Thymus (tissue), 11 donors: Measurements from ENCODE around the gene OTOP2. TPM values are rescaled to one million over a fixed set of nuclear protein-coding genes. Genes with fewer than 3 reads are reported as not detected.
"Not testable (repeated sequence)": the region's sequence is repeated elsewhere in the genome, so short reads cannot be mapped to it uniquely, and the experiment has no call there.

Experiments used
- DNase-seq, 9 donors: peaks; one replicate each; pipeline ENCODE4 v3.0.0-alpha.2; 2013; ENCODE audit warnings: low spot score in 9 of 9, low read depth in 6 of 9, missing footprints in 1 of 9
- H3K27ac ChIP-seq, 2 donors: one replicate each; pipeline ENCODE4 v1.5.1; 2013; ENCODE audit warnings: control low read depth in 1 of 2, low read depth in 1 of 2, low read length in 1 of 2, mild to moderate bottlenecking in 1 of 2, moderate library complexity in 1 of 2
- H3K27me3 ChIP-seq, 2 donors: one replicate each; pipeline ENCODE4 v1.5.1; 2013; ENCODE audit warnings: low read length in 1 of 2; ENCODE audit not compliant: control insufficient read depth in 2 of 2, insufficient read depth in 1 of 2
- H3K36me3 ChIP-seq, 2 donors: one replicate each; pipeline ENCODE4 v1.5.1; 2013; ENCODE audit warnings: low read length in 1 of 2, mild to moderate bottlenecking in 1 of 2, moderate library complexity in 1 of 2; ENCODE audit not compliant: control insufficient read depth in 2 of 2, insufficient read depth in 2 of 2
- H3K4me1 ChIP-seq, 2 donors: one replicate each; pipeline ENCODE4 v1.5.1; 2013; ENCODE audit warnings: low read length in 2 of 2; ENCODE audit not compliant: control insufficient read depth in 2 of 2, insufficient read depth in 2 of 2
- H3K4me3 ChIP-seq, 2 donors: one replicate each; pipeline ENCODE4 v1.5.1; 2013; ENCODE audit warnings: low read length in 2 of 2, control low read depth in 1 of 2, mild to moderate bottlenecking in 1 of 2
- H3K9me3 ChIP-seq, 2 donors: one replicate each; pipeline ENCODE4 v1.5.1; 2013; ENCODE audit warnings: low read length in 1 of 2, mild to moderate bottlenecking in 1 of 2; ENCODE audit not compliant: control insufficient read depth in 2 of 2, insufficient read depth in 1 of 2
- WGBS: extraction: QIAGEN DNeasy Blood & Tissue Kit; methylation state at CpG from one replicate; pipeline ENCODE4 v1.1.7; 2013; 5-methylcytosine and 5-hydroxymethylcytosine counted together
- polyA plus RNA-seq: library from polyadenylated mRNA; stranded (reverse); fragments of 200-250 nt; gene quantifications from one replicate; pipeline ENCODE4 v1.2.3, GENCODE V29; 2013
- total RNA-seq: library from RNA; stranded (reverse); fragments of 120-200 nt; gene quantifications from one replicate; pipeline ENCODE4 v1.2.4, GENCODE V29; 2013
- donor health status: healthy.

The OTOP2 gene
- total and polyA plus RNA-seq, 2 donors = 0.05 to 0.23 TPM

- WGBS = 94% methylated on average over 8 of the region's 8 CpGs
- H3K4me1 ChIP-seq, DNase-seq, H3K4me3 ChIP-seq, H3K27ac ChIP-seq, H3K36me3 ChIP-seq, H3K27me3 ChIP-seq, H3K9me3 ChIP-seq: not testable (repeated sequence)
These were observed 12.7 kb upstream of the OTOP2 start for GRCh38 chr17:74911423-74911822.

- Histone ChIP-seq H3K4me3 (no peak overlapping the region), H3K36me3 (no peaks in the 10 kb centered on the region), H3K9me3 (peaks cover 0 to 3% of the 10 kb centered on the region in 2 donors), H3K27ac (no peak overlapping the region), H3K4me1 (no peaks in the 10 kb centered on the region), H3K27me3 (peaks cover 5 to 43% of the 10 kb centered on the region in 2 donors)
- WGBS = 94% methylated on average over 13 of the region's 13 CpGs
- no peak for DNase-seq
These were observed 7.8 kb upstream of the OTOP2 start for GRCh38 chr17:74916136-74916850.

GRCh38 chr17:74916851-74917199, 7.2 kb upstream of the OTOP2 start:
- H3K4me1 ChIP-seq = no peaks in the 10 kb centered on the region
- no peak for DNase-seq
- H3K27ac ChIP-seq = no peak overlapping the region
- H3K27me3 ChIP-seq = peaks cover 5 to 48% of the 10 kb centered on the region in 2 donors
- no peaks in the 10 kb centered on the region for H3K36me3 ChIP-seq
- WGBS = 92% methylated on average over 11 of the region's 11 CpGs
- H3K4me3 ChIP-seq = no peak overlapping the region
- H3K9me3 ChIP-seq = peaks cover 0 to 3% of the 10 kb centered on the region in 2 donors

GRCh38 chr17:74917430-74917829, 6.6 kb upstream of the OTOP2 start:
- peaks cover 0 to 3% of the 10 kb centered on the region in 2 donors for H3K9me3 ChIP-seq
- peaks cover 6 to 55% of the 10 kb centered on the region in 2 donors for H3K27me3 ChIP-seq
- H3K36me3 ChIP-seq = no peaks in the 10 kb centered on the region
- no peak overlapping the region for H3K27ac ChIP-seq
- WGBS = 48% methylated on average over 10 of the region's 10 CpGs
- no peak overlapping the region for H3K4me3 ChIP-seq
- no peaks in the 10 kb centered on the region for H3K4me1 ChIP-seq
- DNase-seq = no peak

GRCh38 chr17:74918906-74919305, 5.2 kb upstream of the OTOP2 start:
- H3K4me1 ChIP-seq = peaks cover 0 to 9% of the 10 kb centered on the region in 2 donors
- no peak overlapping the region for H3K4me3 ChIP-seq
- H3K36me3 ChIP-seq = no peaks in the 10 kb centered on the region
- WGBS = 98% methylated on average over 5 of the region's 5 CpGs
- peaks cover 21 to 69% of the 10 kb centered on the region in 2 donors for H3K27me3 ChIP-seq
- no peak for DNase-seq
- no peak overlapping the region for H3K27ac ChIP-seq
- H3K9me3 ChIP-seq = peaks cover 0 to 3% of the 10 kb centered on the region in 2 donors

GRCh38 chr17:74919440-74920305, 4.4 kb upstream of the OTOP2 start:
- WGBS = 76% methylated on average over 67 of the region's 67 CpGs
- H3K4me3 ChIP-seq = no peak overlapping the region
- H3K4me1 ChIP-seq = peaks cover 0 to 9% of the 10 kb centered on the region in 2 donors
- H3K27ac ChIP-seq = no peak overlapping the region
- no peak for DNase-seq
- H3K9me3 ChIP-seq = peaks cover 0 to 3% of the 10 kb centered on the region in 2 donors
- H3K27me3 ChIP-seq = peaks cover 29 to 77% of the 10 kb centered on the region in 2 donors
- no peaks in the 10 kb centered on the region for H3K36me3 ChIP-seq

GRCh38 chr17:74920306-74920620, 3.8 kb upstream of the OTOP2 start:
- H3K36me3 ChIP-seq = no peaks in the 10 kb centered on the region
- DNase-seq = no peak
- H3K4me1 ChIP-seq = peaks cover 0 to 9% of the 10 kb centered on the region in 2 donors
- WGBS = 85% methylated on average over 27 of the region's 27 CpGs
- peaks cover 35 to 80% of the 10 kb centered on the region in 2 donors for H3K27me3 ChIP-seq
- H3K4me3 ChIP-seq = no peak overlapping the region
- no peak overlapping the region for H3K27ac ChIP-seq
- peaks cover under 1 to 3% of the 10 kb centered on the region in 2 donors for H3K9me3 ChIP-seq

- H3K9me3 ChIP-seq = peaks cover 2 to 3% of the 10 kb centered on the region in 2 donors
- peaks cover 38 to 84% of the 10 kb centered on the region in 2 donors for H3K27me3 ChIP-seq
- H3K27ac ChIP-seq = no peak overlapping the region
These were observed 3.4 kb upstream of the OTOP2 start for GRCh38 chr17:74920642-74921025.

GRCh38 chr17:74921026-74921681, 2.9 kb upstream of the OTOP2 start:
- no peak overlapping the region for H3K27ac ChIP-seq
- H3K27me3 ChIP-seq = peaks cover 42 to 87% of the 10 kb centered on the region in 2 donors
- peaks cover 0 to 9% of the 10 kb centered on the region in 2 donors for H3K4me1 ChIP-seq
- DNase-seq = no peak
- H3K36me3 ChIP-seq = no peaks in the 10 kb centered on the region
- H3K4me3 ChIP-seq = no peak overlapping the region
- 86% methylated on average over 19 of the region's 19 CpGs for whole genome bisulfite sequencing
- peaks cover 2 to 3% of the 10 kb centered on the region in 2 donors for H3K9me3 ChIP-seq

More at GRCh38 chr17:74920642-74921025, 3.4 kb upstream of the OTOP2 start:
- WGBS = 79% methylated on average over 6 of the region's 6 CpGs
- no peak overlapping the region for H3K4me3 ChIP-seq
- no peak for DNase-seq
- peaks cover 0 to 9% of the 10 kb centered on the region in 2 donors for H3K4me1 ChIP-seq
- no peaks in the 10 kb centered on the region for H3K36me3 ChIP-seq
